SU-DHL-6 (cell line): Measurements from ENCODE around the gene ANKRD33B.

ENCODE experiments used
- H2AFZ ChIP-seq: fragments of 200-600 bp; sonication (generic); 2 replicates; pipeline ENCODE4 v1.6.1; 2014; ENCODE audit warnings: low read depth, mild to moderate bottlenecking, moderate library complexity, mixed read lengths, antibody characterized with exemption, low read length; ENCODE audit not compliant: severe bottlenecking
- H3F3A ChIP-seq: fragments of 200-600 bp; shearing (Covaris generic); 2 replicates; pipeline ENCODE4 v1.6.0; 2016; ENCODE audit warnings: antibody characterized with exemption, mild to moderate bottlenecking; ENCODE audit not compliant: insufficient read depth
- H3K27ac ChIP-seq: fragments of 200-600 bp; sonication (generic); 2 replicates; pipeline ENCODE4 v1.5.1; 2016; ENCODE audit warnings: low read depth, mild to moderate bottlenecking, low read length, moderate library complexity, mixed read lengths
- H3K27me3 ChIP-seq: fragments of 200-600 bp; sonication (generic), shearing (Covaris generic); 2 replicates; pipeline ENCODE4 v1.6.0; 2014; ENCODE audit warnings: mild to moderate bottlenecking, low read length
- H3K36me3 ChIP-seq: fragments of 200-600 bp; sonication (generic); 2 replicates; pipeline ENCODE4 v1.6.1; 2014; ENCODE audit warnings: mild to moderate bottlenecking, low read length, mixed read lengths
- H3K4me2 ChIP-seq: fragments of 300-600, 200-600 bp; shearing (Covaris generic), sonication (generic); 2 replicates; pipeline ENCODE4 v1.6.0; 2014; ENCODE audit warnings: low read length, low read depth, mild to moderate bottlenecking; ENCODE audit not compliant: poor library complexity, severe bottlenecking
- H3K4me3 ChIP-seq: fragments of 200-600 bp; sonication (generic); 2 replicates; pipeline ENCODE4 v1.5.1; 2014; ENCODE audit warnings: antibody characterized with exemption, low read length, mild to moderate bottlenecking, mixed read lengths; ENCODE audit not compliant: insufficient read depth, poor library complexity, severe bottlenecking
- H3K79me2 ChIP-seq: fragments of 200-600 bp; sonication (generic); 2 replicates; pipeline ENCODE4 v1.6.1; 2014; ENCODE audit warnings: mild to moderate bottlenecking, low read length, moderate library complexity; ENCODE audit not compliant: insufficient read depth
- H3K9ac ChIP-seq: fragments of 200-600 bp; sonication (generic); 2 replicates; pipeline ENCODE4 v1.7.0; 2014; ENCODE audit warnings: mild to moderate bottlenecking, low read length
- H3K9me2 ChIP-seq: fragments of 200-600 bp; sonication (generic); replicated peaks from 2 replicates; pipeline ENCODE4 v1.6.1; 2014; ENCODE audit warnings: low read length; ENCODE audit not compliant: insufficient read depth
- H3K9me3 ChIP-seq: fragments of 200-600 bp; sonication (generic); 2 replicates; pipeline ENCODE4 v1.6.1; 2014; ENCODE audit warnings: low read length, mixed read lengths; ENCODE audit not compliant: insufficient read depth
- H4K20me1 ChIP-seq: fragments of 200-600 bp; sonication (generic); 2 replicates; pipeline ENCODE4 v1.6.1; 2014; ENCODE audit warnings: low read depth, mild to moderate bottlenecking, antibody characterized with exemption, low read length, moderate library complexity, mixed read lengths
- CTCF ChIP-seq: fragments of 200-600 bp; sonication (generic); IDR thresholded peaks from one replicate; pipeline ENCODE4 v1.5.1; 2017; ENCODE audit warnings: antibody characterized with exemption, mild to moderate bottlenecking, low read length, moderate library complexity; ENCODE audit not compliant: insufficient read depth, poor library complexity, severe bottlenecking
- EZH2phosphoT487 ChIP-seq: fragments of 200-600 bp; sonication (generic), shearing (Covaris generic); conservative IDR thresholded peaks from 2 replicates; pipeline ENCODE4 v1.6.1; 2018; ENCODE audit warnings: mild to moderate bottlenecking, antibody characterized with exemption, low read length, moderate library complexity, mixed read lengths

Gene ANKRD33B

GRCh38 chr5:10612251-10612650, 48.4 kb downstream of the ANKRD33B start:
- peaks cover 84% of the 10 kb centered on the region for H3K79me2 ChIP-seq
- peaks cover 32% of the 10 kb centered on the region for H3F3A ChIP-seq
- no peaks in the 10 kb centered on the region for H3K9me3 ChIP-seq
- no peak for TF ChIP-seq EZH2phosphoT487
- H3K9me2 ChIP-seq: no peaks in the 10 kb centered on the region
- peak overlapping the region; percentile 43 for H3K4me2 ChIP-seq
- H4K20me1 ChIP-seq: no peaks in the 10 kb centered on the region
- no peak overlapping the region for H2AFZ ChIP-seq
- no peaks in the 10 kb centered on the region for H3K27me3 ChIP-seq
- peak overlapping the region; percentile 41 for H3K27ac ChIP-seq
- H3K9ac ChIP-seq: peak overlapping the region; percentile 18
- H3K4me3 ChIP-seq: no peak overlapping the region
- H3K36me3 ChIP-seq: no peaks in the 10 kb centered on the region

GRCh38 chr5:10615693-10616092, 51.8 kb downstream of the ANKRD33B start:
- no peak overlapping the region for H3K4me2 ChIP-seq
- 0 out of 2 replicates have a peak, but pooled peaks cover 14% of the 10 kb centered on the region for H3F3A ChIP-seq
- H4K20me1 ChIP-seq: no peaks in the 10 kb centered on the region
- no peak overlapping the region for H3K9ac ChIP-seq
- no peak overlapping the region for H3K27ac ChIP-seq
- peaks cover 2% of the 10 kb centered on the region; the same call in 1 of the 2 replicates for H3K36me3 ChIP-seq
- H2AFZ ChIP-seq: no peak overlapping the region
- H3K4me3 ChIP-seq: no peak overlapping the region
- TF ChIP-seq CTCF (no peak), EZH2phosphoT487 (no peak)
- H3K9me3 ChIP-seq: no peaks in the 10 kb centered on the region
- no peaks in the 10 kb centered on the region for H3K9me2 ChIP-seq
- H3K27me3 ChIP-seq: no peaks in the 10 kb centered on the region
- peaks cover 62% of the 10 kb centered on the region for H3K79me2 ChIP-seq

GRCh38 chr5:10617103-10617502, 53.2 kb downstream of the ANKRD33B start:
- Histone ChIP-seq H3K4me3 (no peak overlapping the region), H3K27ac (no peak overlapping the region), H3K27me3 (no peaks in the 10 kb centered on the region), H3K79me2 (peaks cover 57% of the 10 kb centered on the region), H2AFZ (no peak overlapping the region), H3K9me2 (no peaks in the 10 kb centered on the region), H4K20me1 (no peaks in the 10 kb centered on the region), H3K9me3 (no peaks in the 10 kb centered on the region), H3K4me2 (no peak overlapping the region), H3F3A (0 out of 2 replicates have a peak, but pooled peaks cover 8% of the 10 kb centered on the region), H3K9ac (no peak overlapping the region), H3K36me3 (peaks cover 14% of the 10 kb centered on the region; the same call in 1 of the 2 replicates)
- TF ChIP-seq EZH2phosphoT487: no peak
- TF ChIP-seq CTCF: no peak

- Histone ChIP-seq H2AFZ (no peak overlapping the region), H3F3A (0 out of 2 replicates have a peak, but pooled peaks cover 5% of the 10 kb centered on the region), H3K27ac (no peak overlapping the region), H3K9ac (no peak overlapping the region), H3K4me3 (no peak overlapping the region), H3K27me3 (no peaks in the 10 kb centered on the region), H3K4me2 (no peak overlapping the region), H3K9me2 (no peaks in the 10 kb centered on the region), H3K36me3 (peaks cover 17% of the 10 kb centered on the region; the same call in 1 of the 2 replicates), H4K20me1 (no peaks in the 10 kb centered on the region), H3K79me2 (peaks cover 51% of the 10 kb centered on the region), H3K9me3 (no peaks in the 10 kb centered on the region)
- no peak for TF ChIP-seq CTCF
- no peak for TF ChIP-seq EZH2phosphoT487
Observed at GRCh38 chr5:10618311-10618710, 54.4 kb downstream of the ANKRD33B start.
